ENCODE measurements around the gene SLC35A3.
"Not testable (repeated sequence)": the region's sequence is repeated elsewhere in the genome, so short reads cannot be mapped to it uniquely, and the experiment has no call there.

Gene SLC35A3

GRCh38 chr1:99975529-99975928 is 5.7 kb downstream of the SLC35A3 start:
- DNase-seq (ENCODE audit: low read depth), result no peak

DNA sequence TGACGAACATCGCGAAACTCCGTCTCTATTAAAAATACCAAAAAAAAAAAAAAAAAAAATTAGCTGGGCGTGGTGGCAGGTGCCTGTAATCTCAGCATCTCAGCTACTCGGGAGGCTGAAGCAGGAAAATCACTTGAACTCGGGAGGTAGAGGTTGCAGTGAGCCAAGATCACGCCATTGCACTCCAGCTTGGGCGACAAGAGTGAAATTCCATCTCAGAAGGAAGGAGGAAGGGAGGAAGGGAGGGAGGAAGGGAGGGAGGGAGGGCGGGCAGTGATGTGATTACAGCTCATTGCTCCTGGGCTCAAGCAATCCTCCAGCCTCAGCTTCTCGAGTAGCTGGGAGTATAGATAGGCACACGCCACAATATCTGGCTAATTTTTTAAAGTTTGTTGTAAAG is 7.5 kb downstream of the SLC35A3 start:
- not testable (repeated sequence) for DNase-seq (ENCODE audit: low read depth)

DNA sequence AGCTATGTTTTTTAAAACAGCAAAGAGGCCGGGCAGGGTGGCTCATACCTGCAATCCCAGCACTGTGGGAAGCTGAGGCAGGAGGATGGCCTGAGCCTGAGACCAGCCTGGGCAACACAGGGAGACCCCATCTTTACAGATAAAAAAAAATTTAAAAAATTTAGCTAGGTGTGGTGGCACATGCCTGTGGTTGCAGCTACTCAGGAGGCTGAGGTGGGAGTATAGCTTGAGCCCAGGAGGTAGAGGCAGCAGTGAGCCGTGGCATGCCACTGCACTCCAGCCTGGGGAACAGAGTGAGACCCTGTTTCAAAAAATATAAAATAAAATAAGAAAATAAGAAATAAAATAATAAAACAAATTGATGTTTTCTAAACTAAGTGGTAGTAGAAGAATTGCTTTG is 8.4 kb downstream of the SLC35A3 start:
- no peak for DNase-seq (ENCODE audit: low read depth)

GRCh38 chr1:99979091-99979490 is 9.3 kb downstream of the SLC35A3 start:
- no peak for DNase-seq (ENCODE audit: low read depth)

DNA sequence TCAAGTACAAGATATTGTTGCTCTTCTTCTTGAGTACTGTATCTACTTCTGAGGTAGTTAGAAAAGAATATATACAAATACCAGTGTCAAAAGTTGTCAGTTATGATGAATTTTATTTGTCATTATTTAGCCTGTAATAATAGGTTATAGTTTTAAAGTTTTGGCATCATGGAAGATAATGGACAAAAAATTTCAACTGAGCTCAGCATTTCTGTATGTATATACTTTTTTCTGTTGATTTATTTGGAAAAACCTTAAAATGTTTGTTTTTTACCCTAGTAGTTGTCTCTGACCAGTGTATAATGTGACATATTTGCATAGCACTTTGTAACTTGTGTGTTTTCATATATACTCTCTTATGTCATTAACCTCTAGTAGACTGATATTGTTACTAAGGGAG is 11.1 kb downstream of the SLC35A3 start:
- DNase-seq (ENCODE audit: low read depth), result no peak

DNA sequence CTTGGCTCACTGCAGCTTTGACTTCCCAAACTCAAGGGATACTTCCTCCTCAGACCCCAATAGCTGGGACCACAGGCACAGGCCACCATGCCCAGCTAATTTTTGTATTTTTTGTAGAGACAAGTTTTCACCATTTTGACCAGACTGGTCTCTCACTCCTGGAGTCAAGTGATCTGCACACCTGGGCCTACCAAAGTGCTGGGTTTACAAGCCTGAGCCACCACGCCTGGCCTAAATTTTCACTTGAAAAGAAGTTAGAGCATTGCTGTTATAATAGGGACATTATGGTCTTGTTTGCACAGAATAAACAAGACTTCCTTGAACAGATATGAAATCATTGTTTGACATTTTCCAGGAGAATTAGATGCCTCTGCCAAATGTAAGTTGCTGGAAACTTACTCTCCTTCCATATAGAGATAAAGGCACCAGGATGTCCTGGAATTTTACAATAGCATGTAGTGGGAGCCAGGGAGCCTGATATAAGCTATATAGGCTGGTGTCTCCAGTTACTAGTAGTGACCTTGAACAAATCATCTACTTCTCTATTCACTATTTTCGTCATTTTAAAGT is 16.9 kb downstream of the SLC35A3 start:
- DNase-seq (ENCODE audit: low read depth), result no peak

GRCh38 chr1:99988210-99988765 is 18.5 kb downstream of the SLC35A3 start:
- DNase-seq (ENCODE audit: low read depth), result no peak

DNA sequence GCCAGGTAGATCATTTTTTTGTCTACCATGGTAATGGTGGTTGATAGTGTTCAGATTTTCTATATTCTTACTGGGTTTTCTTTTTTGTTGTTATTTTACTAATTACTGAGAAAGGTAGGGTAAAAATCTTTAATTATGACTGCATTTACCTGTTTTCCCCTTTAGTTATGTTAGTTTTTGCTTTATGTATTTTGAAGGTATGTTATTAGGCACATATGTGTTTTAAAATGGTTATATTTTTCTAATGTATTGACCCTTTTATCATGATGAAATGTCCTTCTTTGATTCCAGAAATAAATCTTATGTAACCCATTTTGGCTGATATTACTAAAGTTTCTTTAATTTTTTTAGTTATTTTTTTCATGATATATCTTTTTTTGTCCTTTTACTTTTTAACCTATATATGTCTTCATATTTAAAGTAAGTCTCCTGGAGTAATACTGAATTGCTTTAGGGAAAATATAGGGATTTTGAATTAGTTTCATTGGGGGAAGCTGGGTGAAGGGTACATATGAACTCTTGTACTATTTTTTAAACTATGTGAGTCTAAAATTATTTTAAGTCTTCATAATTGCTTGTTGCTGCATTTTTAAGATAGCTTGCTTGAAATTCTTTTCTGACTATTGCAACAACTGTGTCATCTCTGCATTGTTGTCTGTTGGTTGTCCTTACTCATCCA is 22.4 kb downstream of the SLC35A3 start:
- DNase-seq (ENCODE audit: low read depth), result no peak

DNA sequence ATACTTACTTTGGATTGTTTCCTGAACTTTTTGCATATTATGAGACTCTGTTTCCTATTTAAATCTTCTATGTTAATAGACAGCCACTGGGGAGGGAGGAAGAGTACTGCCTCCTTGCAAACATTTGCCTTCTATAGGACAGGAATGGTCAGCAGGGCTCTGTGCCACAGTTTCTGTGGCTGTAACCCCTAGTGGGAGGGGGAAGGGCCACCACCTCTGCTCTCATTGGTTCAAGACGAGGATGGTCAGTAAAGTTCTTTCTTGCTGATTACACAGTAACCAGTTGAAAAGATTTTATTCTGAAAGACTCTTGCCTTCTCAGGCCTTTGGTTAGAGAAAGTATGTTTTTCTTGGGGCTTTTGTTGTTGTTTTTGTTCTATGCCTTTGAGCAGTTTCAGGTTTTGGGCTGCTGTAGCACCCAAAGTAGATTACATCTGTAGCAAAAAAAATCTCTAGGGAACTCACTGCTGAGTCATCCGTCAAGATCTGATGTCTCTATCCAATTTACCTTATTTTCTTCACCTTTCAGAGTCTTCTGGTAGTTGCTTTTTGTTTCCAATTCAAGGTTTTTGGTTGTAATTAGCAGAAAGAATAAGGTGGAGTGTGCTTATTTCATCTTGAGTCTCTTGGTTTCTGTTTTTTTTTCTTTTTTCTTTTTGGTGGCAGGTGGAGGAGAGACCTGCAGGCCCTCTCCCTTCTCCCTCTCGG is 23.1 kb downstream of the SLC35A3 start:
- DNase-seq (ENCODE audit: low read depth), result no peak

- no peak for DNase-seq (ENCODE audit: low read depth)
Measured at GRCh38 chr1:99993468-99993845, 23.7 kb downstream of the SLC35A3 start.

DNA sequence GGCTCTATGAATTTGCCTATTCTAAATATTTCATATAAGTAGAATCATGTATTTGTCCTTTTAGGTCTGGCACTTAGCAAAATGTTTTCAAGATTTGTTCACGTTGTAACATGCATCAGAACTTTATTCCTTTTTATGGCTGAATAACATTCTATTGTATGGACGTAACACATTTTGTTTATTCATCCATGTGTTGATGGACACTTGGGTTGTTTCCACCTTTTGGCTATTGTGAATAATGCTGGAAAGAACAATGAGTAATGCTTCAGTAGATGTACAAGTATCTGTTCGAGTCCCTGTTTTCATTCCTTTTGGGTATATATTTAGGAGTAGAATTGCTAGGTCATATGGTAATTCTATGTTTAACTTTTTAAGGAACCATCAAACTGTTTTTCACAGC is 24.7 kb downstream of the SLC35A3 start:
- no peak for DNase-seq (ENCODE audit: low read depth)

- DNase-seq (ENCODE audit: low read depth), result no peak
Measured at GRCh38 chr1:99996951-99997350, 27.2 kb downstream of the SLC35A3 start.

GRCh38 chr1:100001462-100001861 is 31.7 kb downstream of the SLC35A3 start:
- DNase-seq (ENCODE audit: low read depth), result no peak

DNA sequence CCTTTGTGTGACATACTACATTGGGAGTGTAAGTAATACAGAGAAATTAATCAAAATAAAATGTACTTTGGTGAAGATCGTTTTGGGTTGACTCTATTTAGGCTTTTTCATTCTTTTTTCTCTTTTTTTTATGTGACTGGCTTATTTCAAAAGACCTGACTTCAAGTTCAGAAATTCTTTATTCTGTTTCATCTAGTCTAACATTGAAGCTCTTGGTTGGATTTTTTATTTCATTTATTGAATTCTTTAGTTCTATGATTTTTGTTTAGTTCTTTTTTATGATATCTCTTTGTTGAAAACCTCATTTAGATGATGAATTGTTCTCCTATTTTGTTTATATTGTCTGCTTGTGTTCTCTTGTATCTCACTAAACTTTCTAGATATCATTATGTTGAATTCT is 35.6 kb downstream of the SLC35A3 start:
- no peak for DNase-seq (ENCODE audit: low read depth)

DNA sequence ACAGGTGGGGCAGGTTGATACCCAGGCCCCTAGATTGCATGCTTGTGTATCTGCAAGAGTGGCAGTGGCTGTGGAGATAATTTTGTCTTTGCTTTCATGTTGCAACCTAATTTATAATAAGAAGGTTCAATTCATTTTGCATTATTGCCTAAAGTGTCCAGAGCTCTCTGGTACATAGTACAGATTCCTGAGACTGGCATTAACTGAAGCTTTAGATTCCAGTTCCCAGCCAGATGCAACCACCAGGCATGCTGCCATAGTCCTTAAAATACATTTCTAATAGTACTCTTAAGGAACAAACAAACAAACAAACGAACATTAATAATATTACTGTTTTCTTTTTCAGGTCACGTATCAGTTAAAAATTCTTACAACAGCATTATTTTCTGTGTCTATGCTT is 36.9 kb downstream of the SLC35A3 start:
- no peak for DNase-seq (ENCODE audit: low read depth)

DNA sequence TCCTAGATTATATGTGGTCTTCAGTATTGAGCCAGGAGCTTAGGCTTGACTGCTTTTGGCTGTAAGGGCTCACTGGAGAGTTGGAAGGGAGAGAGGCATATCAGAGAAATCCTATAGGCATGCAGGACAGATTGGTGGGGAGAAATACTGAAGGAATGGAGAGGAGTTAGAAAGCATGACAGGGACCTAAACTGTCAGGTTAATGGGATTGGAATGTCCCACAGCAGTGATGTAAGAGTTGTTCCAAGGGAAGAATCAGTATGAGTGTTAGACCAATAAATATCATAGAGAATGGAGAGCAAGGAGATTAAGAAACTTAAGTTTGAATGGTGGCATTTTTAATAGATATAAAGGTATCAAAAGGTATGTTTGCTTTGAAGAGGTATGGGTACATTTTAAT is 39.7 kb downstream of the SLC35A3 start:
- DNase-seq (ENCODE audit: low read depth), result no peak

GRCh38 chr1:100010804-100011203 is 41.0 kb downstream of the SLC35A3 start:
- no peak for DNase-seq (ENCODE audit: low read depth)

DNA sequence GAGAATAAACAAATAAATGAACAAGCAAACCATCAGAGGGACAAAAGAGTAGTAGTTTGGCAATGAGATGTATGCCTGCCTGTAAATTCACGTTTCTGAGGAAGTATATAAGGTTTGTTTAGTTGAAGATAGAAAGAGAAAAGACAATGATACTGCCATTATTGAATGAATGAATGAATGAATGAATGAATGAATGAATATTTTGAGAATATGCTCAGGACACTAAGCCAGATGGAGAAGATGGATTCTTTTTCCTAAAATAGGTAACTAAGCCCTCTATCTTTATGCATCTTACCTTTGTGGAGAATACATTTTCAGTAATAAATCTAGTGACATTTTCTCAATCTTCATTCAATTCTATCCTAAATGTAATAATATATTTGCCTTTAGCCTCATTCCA is 49.4 kb downstream of the SLC35A3 start:
- DNase-seq (ENCODE audit: low read depth), result no peak

DNA sequence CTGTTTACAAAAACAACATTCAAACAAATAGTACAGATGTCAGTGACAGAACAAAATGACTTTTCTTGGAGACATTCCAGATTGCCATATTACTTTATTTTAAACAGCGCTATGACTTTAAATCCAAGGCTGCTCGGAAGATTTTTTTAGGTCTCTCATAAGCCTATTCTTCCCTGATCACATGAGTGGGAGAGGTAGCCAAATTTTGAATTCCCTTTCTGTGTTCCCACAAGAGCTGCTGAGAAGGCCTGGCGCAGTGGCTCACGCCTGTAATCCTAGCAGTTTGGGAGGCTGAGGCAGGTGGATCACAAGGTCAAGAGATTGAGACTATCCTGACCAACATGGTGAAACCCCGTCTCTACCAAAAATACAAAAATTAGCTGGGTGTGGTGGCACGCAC is 53.7 kb downstream of the SLC35A3 start:
- DNase-seq (ENCODE audit: low read depth), result no peak

- DNase-seq (ENCODE audit: low read depth), result no peak
Measured at GRCh38 chr1:100027212-100027611, 57.4 kb downstream of the SLC35A3 start.

GRCh38 chr1:100028765-100029164 is 59.0 kb downstream of the SLC35A3 start:
- DNase-seq (ENCODE audit: low read depth), result no peak

DNA sequence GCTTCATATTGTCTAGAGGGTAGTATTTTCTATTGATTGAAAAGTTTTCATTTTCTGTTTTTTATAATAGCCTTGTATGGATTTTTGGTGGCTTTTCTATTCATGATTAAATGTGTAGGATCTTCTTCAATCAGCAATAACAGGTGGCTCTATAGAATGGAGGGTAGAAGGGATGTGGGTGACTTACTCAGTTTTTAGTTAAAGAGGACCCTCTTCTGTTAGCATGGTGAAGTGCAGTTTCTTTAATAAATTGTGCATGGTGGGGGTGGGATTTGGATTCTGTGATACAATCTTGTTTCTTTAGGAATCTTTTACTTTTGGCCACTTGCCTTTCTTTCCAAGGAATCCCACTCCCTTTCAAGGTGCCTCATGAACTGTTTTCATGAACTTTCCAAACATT is 64.7 kb downstream of the SLC35A3 start:
- no peak for DNase-seq (ENCODE audit: low read depth)

DNA sequence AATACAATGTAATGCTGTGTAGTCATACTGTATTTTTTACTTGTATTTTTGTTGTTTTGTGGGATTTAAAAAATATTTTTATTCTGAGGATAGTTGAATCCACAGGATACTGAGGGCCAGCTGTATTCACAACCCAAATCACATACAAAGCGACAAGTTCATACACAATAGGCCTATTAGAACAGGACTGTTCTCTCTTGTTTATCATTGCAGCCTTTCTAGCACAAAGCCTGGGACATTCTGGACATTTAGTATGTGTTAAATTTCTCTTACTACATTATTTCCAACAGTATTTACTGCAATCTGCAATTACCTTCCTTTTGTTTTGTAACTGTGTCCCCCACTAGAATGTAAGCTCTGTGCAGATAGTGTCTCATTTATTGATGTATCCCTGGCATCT is 65.4 kb downstream of the SLC35A3 start:
- DNase-seq (ENCODE audit: low read depth), result no peak
